ENCODE data around the gene FSTL3. TPM values are rescaled to one million over a fixed set of nuclear protein-coding genes. Genes with fewer than 3 reads are reported as not detected.

Gene FSTL3
- total RNA-seq, 1 experiment from 2014 or later: 29.1 TPM

DNA sequence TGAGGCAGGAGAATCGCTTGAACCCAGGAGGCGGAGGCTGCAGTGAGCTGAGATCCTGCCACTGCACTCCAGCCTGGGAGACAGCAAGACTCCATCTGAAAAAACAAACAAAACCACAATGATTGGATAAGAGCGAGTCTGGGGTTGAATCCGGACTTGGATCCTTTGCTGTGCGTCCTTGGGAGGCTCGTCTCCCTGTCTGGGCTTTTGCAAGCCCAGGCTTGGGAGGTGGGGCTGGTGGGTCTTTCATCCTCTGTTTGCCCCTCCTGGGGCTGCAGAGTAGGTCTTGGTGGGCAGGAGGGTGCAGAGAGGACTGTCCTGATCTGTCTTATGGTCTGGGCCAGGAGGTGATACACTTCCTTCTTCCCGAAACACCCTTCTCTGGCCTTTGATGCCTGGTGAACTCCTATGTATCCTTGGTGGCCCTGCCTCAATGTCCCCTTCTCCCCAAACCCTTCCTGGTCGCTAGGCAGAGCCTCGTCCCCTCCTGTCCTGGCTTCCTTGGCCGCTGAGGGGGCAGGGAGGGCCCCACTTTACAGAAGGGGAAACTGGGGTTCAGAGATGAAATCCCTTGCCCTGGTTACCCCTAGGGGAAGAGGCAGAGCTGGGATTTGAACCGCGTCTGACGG is 49.4 kb downstream of the FSTL3 start:
- DNase-seq (ENCODE audit: low read depth, low spot score) (no peak), ATAC-seq (no peak)
- H3K4me1 ChIP-seq (ENCODE audit: control insufficient read depth in 1 of 2, insufficient read depth in 2 of 2, low read length in 2 of 2): peaks cover 11 to 14% of the 10 kb centered on the region in 2 experiments
- no peak overlapping the region for H2AFZ ChIP-seq (ENCODE audit: low read depth, low read length, poor library complexity, severe bottlenecking)
- intact Hi-C loops (cut with micrococcal nuclease): no loop called here
- ChIA-PET RAD21 (ENCODE audit: low non-redundant PET in 1 of 2, low total read pairs in 2 of 2, uncharacterized antibody in 2 of 2, unreplicated experiment in 2 of 2) (no interaction called here), POLR2A (no interaction called here), CTCF (no interaction called here)
- TF ChIP-seq ZBTB33 (IDR thresholded peaks at IDR 0.05; ENCODE audit: extremely low read depth, insufficient replicate concordance, low read length) (no peak), EZH2 (IDR thresholded peaks at IDR 0.05) (no peak), CBX3 (IDR thresholded peaks at IDR 0.05; ENCODE audit: low read depth) (no peak), ATF3 (IDR thresholded peaks at IDR 0.05) (no peak), SIN3A (IDR thresholded peaks at IDR 0.05; ENCODE audit: low read depth) (no peak), RAD21 (IDR thresholded peaks at IDR 0.05; ENCODE audit: low read depth) (no peak), POLR2A (IDR thresholded peaks at IDR 0.05; ENCODE audit: borderline replicate concordance, extremely low read depth, insufficient read depth, insufficient read length) (no peak), ZNF274 (IDR thresholded peaks at IDR 0.05; ENCODE audit: low read depth, low read length) (no peak), REST (IDR thresholded peaks at IDR 0.05; ENCODE audit: low read depth) (no peak), EZH2phosphoT487 (IDR thresholded peaks at IDR 0.05; ENCODE audit: borderline replicate concordance) (no peak), JUND (IDR thresholded peaks at IDR 0.05) (no peak), FOSL1 (IDR thresholded peaks at IDR 0.05; ENCODE audit: low read depth) (no peak), MAX (IDR thresholded peaks at IDR 0.05) (no peak), ELF1 (IDR thresholded peaks at IDR 0.05; ENCODE audit: borderline replicate concordance, low read depth) (no peak)
- TF ChIP-seq, protein P1, sequence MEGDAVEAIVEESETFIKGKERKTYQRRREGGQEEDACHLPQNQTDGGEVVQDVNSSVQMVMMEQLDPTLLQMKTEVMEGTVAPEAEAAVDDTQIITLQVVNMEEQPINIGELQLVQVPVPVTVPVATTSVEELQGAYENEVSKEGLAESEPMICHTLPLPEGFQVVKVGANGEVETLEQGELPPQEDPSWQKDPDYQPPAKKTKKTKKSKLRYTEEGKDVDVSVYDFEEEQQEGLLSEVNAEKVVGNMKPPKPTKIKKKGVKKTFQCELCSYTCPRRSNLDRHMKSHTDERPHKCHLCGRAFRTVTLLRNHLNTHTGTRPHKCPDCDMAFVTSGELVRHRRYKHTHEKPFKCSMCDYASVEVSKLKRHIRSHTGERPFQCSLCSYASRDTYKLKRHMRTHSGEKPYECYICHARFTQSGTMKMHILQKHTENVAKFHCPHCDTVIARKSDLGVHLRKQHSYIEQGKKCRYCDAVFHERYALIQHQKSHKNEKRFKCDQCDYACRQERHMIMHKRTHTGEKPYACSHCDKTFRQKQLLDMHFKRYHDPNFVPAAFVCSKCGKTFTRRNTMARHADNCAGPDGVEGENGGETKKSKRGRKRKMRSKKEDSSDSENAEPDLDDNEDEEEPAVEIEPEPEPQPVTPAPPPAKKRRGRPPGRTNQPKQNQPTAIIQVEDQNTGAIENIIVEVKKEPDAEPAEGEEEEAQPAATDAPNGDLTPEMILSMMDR (IDR thresholded peaks at IDR 0.05 in 2 of 3, conservative IDR thresholded peaks at IDR 0.05 in 1 of 3; ENCODE audit: borderline replicate concordance in 1 of 3, insufficient read depth in 1 of 3, low read depth in 2 of 3, low read length in 2 of 3): no peak
- no peak overlapping the region for H3K9ac ChIP-seq (ENCODE audit: low read length)
- no peak overlapping the region for H3K4me3 ChIP-seq (replicated peaks in 1 of 2; ENCODE audit: low read depth in 1 of 2, low read length in 2 of 2)
- H3K9me3 ChIP-seq (ENCODE audit: control insufficient read depth in 1 of 2, insufficient read depth in 1 of 2, low read depth in 1 of 2, low read length in 2 of 2): no peaks in the 10 kb centered on the region
- no peaks in the 10 kb centered on the region for H4K20me1 ChIP-seq (ENCODE audit: insufficient read depth)
- no peaks in the 10 kb centered on the region for H3K9me2 ChIP-seq (ENCODE audit: insufficient read depth)
- no peaks in the 10 kb centered on the region; a peak in 1 of 4 replicates for H3K36me3 ChIP-seq (ENCODE audit: control insufficient read depth in 1 of 2, insufficient read depth in 2 of 2, low read length in 2 of 2)
- BruUV-seq (replicated peaks): no TSS peak
- H3K79me2 ChIP-seq (ENCODE audit: insufficient read depth, low read length): no peaks in the 10 kb centered on the region
- no peaks in the 10 kb centered on the region for H3K27me3 ChIP-seq (ENCODE audit: insufficient read depth, low read length)
- no peak overlapping the region for H3K4me2 ChIP-seq (ENCODE audit: low read length)
- H3K27ac ChIP-seq (ENCODE audit: low read depth, low read length): no peak overlapping the region
